Fibroblast of mammary gland (primary cell): ENCODE data around the gene CLEC16A.

Source experiments
- DNase-seq: peaks from one replicate; pipeline ENCODE4 v3.0.0-alpha.2; 2010; ENCODE audit warnings: low read depth
- H3K4me3 ChIP-seq: 2 replicates; pipeline ENCODE4 v1.5.1; 2011; ENCODE audit warnings: low read depth, mild to moderate bottlenecking, low read length, moderate library complexity; ENCODE audit not compliant: control insufficient read depth
- CTCF ChIP-seq: conservative IDR thresholded peaks from 2 replicates; pipeline ENCODE4 v1.5.1; 2011; ENCODE audit warnings: low read depth, low read length, inconsistent platforms; ENCODE audit not compliant: control insufficient read depth, insufficient read depth

Gene CLEC16A

GRCh38 chr16:11063448-11064201 lies 119.3 kb downstream of the CLEC16A start:
- TF ChIP-seq CTCF = no peak
- H3K4me3 ChIP-seq = no peak overlapping the region
- no peak for DNase-seq

GRCh38 chr16:11064202-11064540 lies 119.8 kb downstream of the CLEC16A start:
- no peak for DNase-seq
- no peak for TF ChIP-seq CTCF
- no peak overlapping the region for H3K4me3 ChIP-seq

GRCh38 chr16:11064851-11065250 lies 120.5 kb downstream of the CLEC16A start:
- no peak for DNase-seq
- TF ChIP-seq CTCF = no peak
- H3K4me3 ChIP-seq = no peak overlapping the region

GRCh38 chr16:11066261-11066870 lies 122.0 kb downstream of the CLEC16A start:
- TF ChIP-seq CTCF = no peak
- DNase-seq = no peak
- H3K4me3 ChIP-seq = no peak overlapping the region

- H3K4me3 ChIP-seq = no peak overlapping the region
- DNase-seq = no peak
- TF ChIP-seq CTCF = no peak
These were observed 122.9 kb downstream of the CLEC16A start for GRCh38 chr16:11067266-11067665.

GRCh38 chr16:11067697-11068141 lies 123.4 kb downstream of the CLEC16A start:
- no peak for DNase-seq

More at GRCh38 chr16:11067697-11068141, 123.4 kb downstream of the CLEC16A start:
- no peak overlapping the region for H3K4me3 ChIP-seq
- no peak for TF ChIP-seq CTCF
